ENCODE results near the gene CXCL11. TPM values are rescaled to one million over a fixed set of nuclear protein-coding genes. Genes with fewer than 3 reads are reported as not detected.

The CXCL11 gene
- total and polyA plus RNA-seq, 2 of the 13 experiments (the other 11 are each of a cell fraction or from before 2014, with no cell fraction given) = 0.08 TPM; not detected in 1

- no peak for TF ChIP-seq ZNF350 (CRISPR knock-in tag; IDR thresholded peaks at IDR 0.05; ENCODE audit: borderline replicate concordance, low read depth)
- TF ChIP-seq NR1H2 (CRISPR knock-in tag; IDR thresholded peaks at IDR 0.05; ENCODE audit: borderline replicate concordance, low read depth) = no peak
- TF ChIP-seq RERE (CRISPR knock-in tag; IDR thresholded peaks at IDR 0.05; ENCODE audit: low read depth) = no peak
- no peak for TF ChIP-seq MTF1 (CRISPR knock-in tag; IDR thresholded peaks at IDR 0.05)
- TF ChIP-seq MLXIP (CRISPR knock-in tag; IDR thresholded peaks at IDR 0.05; ENCODE audit: borderline replicate concordance) = no peak
- TF ChIP-seq CREB3 (CRISPR knock-in tag; IDR thresholded peaks at IDR 0.05) = no peak
These were observed 24.0 kb downstream of the CXCL11 start (continued) for GRCh38 chr4:76011700-76012387.
